NCI-H226 (cell line): Measurements from ENCODE around the gene GSTM2.
A peak's percentile ranks its signal among the peaks of the same experiment; 100 is the strongest.

Experiments used
- DNase-seq: peaks from one replicate; pipeline ENCODE4 v3.0.0-alpha.2; 2015

Gene GSTM2

GRCh38 chr1:109667452-109668122 is at the start of gene GSTM2:
Gene GSTM2 (plus strand): TSS chr1:109668057. CDS start chr1:109668116, 59 bp downstream.
- DNase-seq: no peak

GRCh38 chr1:109618661-109619575 is 48.9 kb upstream of the GSTM2 start:
- no peak for DNase-seq

- DNase-seq: peak; percentile 86
These were observed 48.1 kb upstream of the GSTM2 start, which contains the start of the genes AMPD2 and GNAT2 for GRCh38 chr1:109619576-109620400. Gene AMPD2 (plus strand): TSS chr1:109619837. CDS start chr1:109621176, 1,339 bp downstream. Gene GNAT2 (minus strand): TSS chr1:109619616. CDS start chr1:109612870, 6,746 bp downstream.

GRCh38 chr1:109620401-109620791 is 47.5 kb upstream of the GSTM2 start:
- DNase-seq: peak; percentile 69

- DNase-seq: peak; percentile 97
These were observed 47.0 kb upstream of the GSTM2 start for GRCh38 chr1:109620841-109621286.

- DNase-seq: no peak
These were observed 46.3 kb upstream of the GSTM2 start for GRCh38 chr1:109621379-109622136.

GRCh38 chr1:109622137-109622892 is 45.5 kb upstream of the GSTM2 start:
- DNase-seq: no peak

GRCh38 chr1:109622895-109623294 is 45.0 kb upstream of the GSTM2 start:
- no peak for DNase-seq

GRCh38 chr1:109623601-109624161 is 44.2 kb upstream of the GSTM2 start:
- no peak for DNase-seq

GRCh38 chr1:109624201-109625010 is 43.5 kb upstream of the GSTM2 start:
- DNase-seq: no peak

- DNase-seq: no peak
These were observed 42.7 kb upstream of the GSTM2 start for GRCh38 chr1:109625176-109625575.

GRCh38 chr1:109625601-109626560 is 42.0 kb upstream of the GSTM2 start:
- no peak for DNase-seq

- no peak for DNase-seq
These were observed 41.0 kb upstream of the GSTM2 start for GRCh38 chr1:109626682-109627408.

GRCh38 chr1:109627692-109628399 is 40.0 kb upstream of the GSTM2 start:
- DNase-seq: no peak

GRCh38 chr1:109628540-109629321 is 39.1 kb upstream of the GSTM2 start:
- DNase-seq: peak; percentile 95

- DNase-seq: no peak
These were observed 38.4 kb upstream of the GSTM2 start for GRCh38 chr1:109629372-109630030.
